ENCODE results near the gene ELOVL6. TPM values are rescaled to one million over a fixed set of nuclear protein-coding genes. Genes with fewer than 3 reads are reported as not detected.

The ELOVL6 gene
- total and polyA plus RNA-seq, 9 donors, result 0.36 to 10.4 (median 3.6) TPM

DNA sequence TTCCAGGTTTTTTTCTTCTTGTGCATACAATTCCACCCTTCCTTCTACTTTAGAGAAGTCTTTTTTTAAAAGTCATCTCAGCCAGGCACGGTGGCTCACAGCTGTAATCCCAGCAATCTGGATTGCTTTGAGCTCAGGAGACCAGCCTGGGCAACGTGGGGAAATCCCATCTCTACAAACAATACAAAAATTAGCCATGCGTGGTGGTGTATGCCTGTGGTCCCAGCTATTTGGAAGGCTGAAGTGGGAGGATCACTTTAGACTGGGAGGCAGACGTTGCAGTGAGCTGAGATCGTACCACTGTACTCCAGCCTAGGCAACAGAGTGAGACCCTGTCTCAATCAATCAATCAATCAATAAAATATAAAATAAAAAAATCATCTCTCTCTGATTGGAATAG lies 14.8 kb downstream of the ELOVL6 start:
- Histone ChIP-seq H3K9me3 (no peaks in the 10 kb centered on the region), H3K27me3 (no peaks in the 10 kb centered on the region), H3K4me3 (no peak overlapping the region), H3K36me3 (no peaks in the 10 kb centered on the region), H3K27ac (no peak overlapping the region), H3K4me1 (ENCODE audit: insufficient read depth) (no peaks in the 10 kb centered on the region)
- WGBS, 3 donors, result 83 to 89% (median 85%) methylated on average over 5 of the region's 5 CpGs
- intact Hi-C loops (cut with DNase I), result no loop called here
- TF ChIP-seq EP300 (IDR thresholded peaks at IDR 0.05), result no peak
- DNase-seq, result no peak

DNA sequence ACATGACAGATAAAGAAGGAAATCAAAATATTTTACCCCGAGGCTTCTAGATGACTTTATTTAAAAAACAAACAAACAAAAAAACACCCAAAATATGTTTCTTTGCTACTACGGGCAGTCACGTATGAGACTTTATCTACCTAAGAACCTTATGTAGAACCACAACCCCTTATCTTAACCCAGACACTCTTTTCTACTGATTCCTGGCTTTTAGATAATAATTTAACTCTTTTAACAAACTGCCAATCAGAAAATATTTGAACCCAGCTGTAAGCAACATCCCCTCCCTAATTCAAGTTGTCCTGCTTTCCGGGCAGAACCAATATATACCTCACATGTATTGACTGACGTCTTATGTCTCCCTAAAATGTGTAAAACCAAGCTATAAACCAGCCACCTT lies 15.4 kb downstream of the ELOVL6 start:
- H3K36me3 ChIP-seq, result no peaks in the 10 kb centered on the region
- intact Hi-C loops (cut with DNase I), result no loop called here
- no peaks in the 10 kb centered on the region for H3K4me1 ChIP-seq (ENCODE audit: insufficient read depth)
- WGBS, 3 donors, result 88 to 89% (median 89%) methylated on average over 5 of the region's 5 CpGs
- no peaks in the 10 kb centered on the region for H3K27me3 ChIP-seq
- TF ChIP-seq POLR2A (IDR thresholded peaks at IDR 0.05), result no peak
- H3K9me3 ChIP-seq, result no peaks in the 10 kb centered on the region
- H3K4me3 ChIP-seq, result no peak overlapping the region
- H3K27ac ChIP-seq, result no peak overlapping the region
- no peak for DNase-seq

DNA sequence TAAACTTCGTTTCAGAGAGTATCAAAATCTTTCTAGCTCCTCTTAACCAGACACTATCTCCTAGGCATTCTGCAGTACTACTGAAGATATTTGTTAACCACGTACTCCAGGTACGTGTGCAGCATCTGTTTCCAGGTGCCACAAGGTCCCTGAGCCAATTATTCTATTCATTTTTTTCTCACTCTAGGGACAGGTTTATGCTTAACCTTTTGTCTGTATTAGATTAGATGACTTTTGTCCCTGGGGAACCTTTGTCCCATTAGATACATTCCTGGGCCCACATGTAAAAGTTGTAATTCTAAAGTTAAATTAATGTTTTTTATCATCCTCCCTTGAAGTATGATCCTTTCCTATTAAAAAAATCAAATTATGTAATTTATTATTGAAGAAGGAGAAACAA lies 16.5 kb downstream of the ELOVL6 start:
- no peak overlapping the region for H3K4me3 ChIP-seq
- H3K4me1 ChIP-seq (ENCODE audit: insufficient read depth), result no peaks in the 10 kb centered on the region
- intact Hi-C loops (cut with DNase I), result no loop called here
- H3K27ac ChIP-seq, result no peak overlapping the region
- no peaks in the 10 kb centered on the region for H3K36me3 ChIP-seq
- H3K27me3 ChIP-seq, result no peaks in the 10 kb centered on the region
- DNase-seq, result no peak
- no peak for TF ChIP-seq EP300 (IDR thresholded peaks at IDR 0.05)
- TF ChIP-seq POLR2A (IDR thresholded peaks at IDR 0.05), result no peak
- TF ChIP-seq, protein P1, sequence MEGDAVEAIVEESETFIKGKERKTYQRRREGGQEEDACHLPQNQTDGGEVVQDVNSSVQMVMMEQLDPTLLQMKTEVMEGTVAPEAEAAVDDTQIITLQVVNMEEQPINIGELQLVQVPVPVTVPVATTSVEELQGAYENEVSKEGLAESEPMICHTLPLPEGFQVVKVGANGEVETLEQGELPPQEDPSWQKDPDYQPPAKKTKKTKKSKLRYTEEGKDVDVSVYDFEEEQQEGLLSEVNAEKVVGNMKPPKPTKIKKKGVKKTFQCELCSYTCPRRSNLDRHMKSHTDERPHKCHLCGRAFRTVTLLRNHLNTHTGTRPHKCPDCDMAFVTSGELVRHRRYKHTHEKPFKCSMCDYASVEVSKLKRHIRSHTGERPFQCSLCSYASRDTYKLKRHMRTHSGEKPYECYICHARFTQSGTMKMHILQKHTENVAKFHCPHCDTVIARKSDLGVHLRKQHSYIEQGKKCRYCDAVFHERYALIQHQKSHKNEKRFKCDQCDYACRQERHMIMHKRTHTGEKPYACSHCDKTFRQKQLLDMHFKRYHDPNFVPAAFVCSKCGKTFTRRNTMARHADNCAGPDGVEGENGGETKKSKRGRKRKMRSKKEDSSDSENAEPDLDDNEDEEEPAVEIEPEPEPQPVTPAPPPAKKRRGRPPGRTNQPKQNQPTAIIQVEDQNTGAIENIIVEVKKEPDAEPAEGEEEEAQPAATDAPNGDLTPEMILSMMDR (IDR thresholded peaks at IDR 0.05), result no peak
- H3K9me3 ChIP-seq, result no peaks in the 10 kb centered on the region
- WGBS, 3 donors, result 85 to 94% (median 86%) methylated on average over 3 of the region's 3 CpGs

DNA sequence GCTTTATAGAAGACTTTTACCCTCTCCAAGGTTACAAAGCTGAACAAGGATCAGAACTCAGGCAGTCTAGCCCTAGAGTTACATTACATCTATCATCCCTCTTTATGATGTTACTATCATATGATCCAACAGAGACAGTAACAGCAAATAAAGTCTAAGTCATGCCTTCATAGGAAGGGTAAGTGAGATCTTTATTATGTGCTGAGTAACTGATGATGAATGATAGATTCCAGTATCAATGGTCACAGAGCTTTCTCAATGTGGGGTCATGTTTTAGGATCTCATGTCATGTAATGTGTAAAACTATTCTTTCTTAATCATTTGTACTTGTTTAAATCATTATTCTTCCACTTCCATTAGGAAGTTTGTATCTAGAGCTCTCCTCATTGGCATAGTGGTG lies 22.8 kb downstream of the ELOVL6 start:
- intact Hi-C loops (cut with DNase I), result no loop called here
- H3K36me3 ChIP-seq, result no peaks in the 10 kb centered on the region
- no peak for DNase-seq
- H3K9me3 ChIP-seq, result no peaks in the 10 kb centered on the region
- H3K4me1 ChIP-seq (ENCODE audit: insufficient read depth), result no peaks in the 10 kb centered on the region
- H3K4me3 ChIP-seq, result no peak overlapping the region
- H3K27ac ChIP-seq, result no peak overlapping the region
- TF ChIP-seq POLR2A (IDR thresholded peaks at IDR 0.05) (no peak), EP300 (IDR thresholded peaks at IDR 0.05) (no peak)
- TF ChIP-seq, protein P1 (IDR thresholded peaks at IDR 0.05), result no peak
- no peaks in the 10 kb centered on the region for H3K27me3 ChIP-seq

DNA sequence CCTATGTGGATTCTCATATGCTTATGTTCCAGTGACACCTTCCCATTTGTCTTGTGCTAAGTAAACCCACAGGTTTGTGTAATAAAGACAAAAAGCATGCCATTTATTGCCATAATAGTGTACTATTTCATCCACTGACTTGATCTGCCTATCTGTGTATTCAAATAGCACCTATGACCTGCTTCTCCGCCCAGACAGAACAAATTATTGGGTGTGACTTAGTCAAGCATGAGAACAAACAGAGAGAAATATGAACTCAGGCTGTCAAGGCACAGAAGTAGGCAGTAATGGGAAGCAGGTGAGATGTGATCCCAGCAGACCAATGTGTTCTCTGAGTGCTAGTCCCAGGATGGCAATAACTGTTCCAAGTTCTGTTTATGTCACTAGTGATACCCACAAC lies 25.4 kb downstream of the ELOVL6 start:
- no peak for DNase-seq
- TF ChIP-seq EP300 (IDR thresholded peaks at IDR 0.05) (no peak), POLR2A (IDR thresholded peaks at IDR 0.05) (no peak)
- TF ChIP-seq, protein P1 (IDR thresholded peaks at IDR 0.05), result no peak
- Histone ChIP-seq H3K9me3 (no peaks in the 10 kb centered on the region), H3K36me3 (no peaks in the 10 kb centered on the region), H3K27ac (no peak overlapping the region), H3K4me1 (ENCODE audit: insufficient read depth) (no peaks in the 10 kb centered on the region), H3K27me3 (no peaks in the 10 kb centered on the region), H3K4me3 (no peak overlapping the region)
- WGBS, 3 donors, result 97 to 100% (median 99%) methylated on average over 1 of the region's 1 CpG
- intact Hi-C loops (cut with DNase I), result no loop called here

DNA sequence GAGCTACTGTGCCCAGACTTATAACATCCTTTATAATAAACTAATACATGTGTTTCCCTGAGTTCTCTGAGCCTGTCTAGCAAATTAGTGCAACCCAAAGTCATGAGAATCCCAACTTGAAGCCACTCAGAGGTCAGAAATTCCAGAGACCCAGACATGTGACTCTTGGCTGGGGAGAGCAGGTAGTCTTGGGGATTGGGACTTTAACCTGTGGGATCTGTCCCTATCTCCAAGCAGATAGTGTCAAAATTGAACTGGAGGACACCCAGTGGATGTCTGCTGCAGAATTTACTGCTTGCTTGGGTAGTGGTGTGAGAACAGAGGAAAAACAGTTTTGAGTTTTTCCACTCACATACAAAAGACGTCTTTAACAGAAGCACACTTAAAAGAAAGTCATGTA lies 26.4 kb downstream of the ELOVL6 start:
- TF ChIP-seq, protein P1 (IDR thresholded peaks at IDR 0.05), result no peak
- no peak for TF ChIP-seq EP300 (IDR thresholded peaks at IDR 0.05)
- 73 to 88% (median 74%) methylated on average over 1 of the region's 1 CpG for WGBS, 3 donors
- Histone ChIP-seq H3K4me1 (ENCODE audit: insufficient read depth) (no peaks in the 10 kb centered on the region), H3K27me3 (no peaks in the 10 kb centered on the region), H3K36me3 (no peaks in the 10 kb centered on the region), H3K9me3 (no peaks in the 10 kb centered on the region), H3K4me3 (no peak overlapping the region), H3K27ac (no peak overlapping the region)
- intact Hi-C loops (cut with DNase I), result no loop called here
- no peak for DNase-seq
